ENCODE results near the gene IL17D. TPM values are rescaled to one million over a fixed set of nuclear protein-coding genes. Genes with fewer than 3 reads are reported as not detected.
A peak's percentile ranks its signal among the peaks of the same experiment; 100 is the strongest.

Gene IL17D
- polyA plus RNA-seq, 1 experiment = 0.48 TPM

DNA sequence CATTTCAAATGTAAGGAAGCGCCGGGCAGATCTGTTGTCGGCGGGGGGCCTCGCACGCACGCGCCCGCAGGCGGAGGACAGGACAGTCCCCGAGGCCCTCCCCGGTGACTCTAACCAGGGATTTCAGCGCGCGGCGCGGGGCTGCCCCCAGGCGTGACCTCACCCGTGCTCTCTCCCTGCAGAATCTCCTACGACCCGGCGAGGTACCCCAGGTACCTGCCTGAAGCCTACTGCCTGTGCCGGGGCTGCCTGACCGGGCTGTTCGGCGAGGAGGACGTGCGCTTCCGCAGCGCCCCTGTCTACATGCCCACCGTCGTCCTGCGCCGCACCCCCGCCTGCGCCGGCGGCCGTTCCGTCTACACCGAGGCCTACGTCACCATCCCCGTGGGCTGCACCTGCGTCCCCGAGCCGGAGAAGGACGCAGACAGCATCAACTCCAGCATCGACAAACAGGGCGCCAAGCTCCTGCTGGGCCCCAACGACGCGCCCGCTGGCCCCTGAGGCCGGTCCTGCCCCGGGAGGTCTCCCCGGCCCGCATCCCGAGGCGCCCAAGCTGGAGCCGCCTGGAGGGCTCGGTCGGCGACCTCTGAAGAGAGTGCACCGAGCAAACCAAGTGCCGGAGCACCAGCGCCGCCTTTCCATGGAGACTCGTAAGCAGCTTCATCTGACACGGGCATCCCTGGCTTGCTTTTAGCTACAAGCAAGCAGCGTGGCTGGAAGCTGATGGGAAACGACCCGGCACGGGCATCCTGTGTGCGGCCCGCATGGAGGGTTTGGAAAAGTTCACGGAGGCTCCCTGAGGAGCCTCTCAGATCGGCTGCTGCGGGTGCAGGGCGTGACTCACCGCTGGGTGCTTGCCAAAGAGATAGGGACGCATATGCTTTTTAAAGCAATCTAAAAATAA is 18.2 kb downstream of the IL17D start:
- CTCF ChIA-PET = interaction anchor here (0.8 to 3.4 kb wide), 6 partner anchors 8 to 203 kb away, joined by 3 to 23 read pairs (median 3); no protein-coding TSS in a partner anchor

DNA sequence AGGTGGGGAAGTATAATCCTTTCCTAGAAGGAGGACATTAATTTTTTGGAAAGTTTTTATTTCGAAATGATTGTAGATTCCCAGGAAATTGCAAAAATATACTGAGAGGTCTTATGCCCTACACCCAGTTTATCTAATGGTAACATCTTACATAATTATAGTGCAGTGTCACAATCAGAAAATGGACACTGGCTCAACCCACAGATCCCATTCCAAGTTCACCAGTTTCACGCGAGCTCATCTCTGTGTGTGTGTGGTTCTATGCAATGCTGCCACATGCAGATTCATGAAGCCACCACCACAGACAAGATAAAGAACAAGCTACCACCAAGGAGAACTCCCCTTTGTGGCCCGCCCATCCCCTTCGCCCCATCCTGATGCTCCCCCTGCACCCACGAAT is 24.4 kb downstream of the IL17D start:
- no peak overlapping the region for H3K4me3 ChIP-seq (ENCODE audit: low read depth, low read length)
- H3K36me3 ChIP-seq (ENCODE audit: control insufficient read depth, insufficient read depth, low read length) = no peaks in the 10 kb centered on the region
- CTCF ChIA-PET = no interaction called here
- TF ChIP-seq, protein P1, sequence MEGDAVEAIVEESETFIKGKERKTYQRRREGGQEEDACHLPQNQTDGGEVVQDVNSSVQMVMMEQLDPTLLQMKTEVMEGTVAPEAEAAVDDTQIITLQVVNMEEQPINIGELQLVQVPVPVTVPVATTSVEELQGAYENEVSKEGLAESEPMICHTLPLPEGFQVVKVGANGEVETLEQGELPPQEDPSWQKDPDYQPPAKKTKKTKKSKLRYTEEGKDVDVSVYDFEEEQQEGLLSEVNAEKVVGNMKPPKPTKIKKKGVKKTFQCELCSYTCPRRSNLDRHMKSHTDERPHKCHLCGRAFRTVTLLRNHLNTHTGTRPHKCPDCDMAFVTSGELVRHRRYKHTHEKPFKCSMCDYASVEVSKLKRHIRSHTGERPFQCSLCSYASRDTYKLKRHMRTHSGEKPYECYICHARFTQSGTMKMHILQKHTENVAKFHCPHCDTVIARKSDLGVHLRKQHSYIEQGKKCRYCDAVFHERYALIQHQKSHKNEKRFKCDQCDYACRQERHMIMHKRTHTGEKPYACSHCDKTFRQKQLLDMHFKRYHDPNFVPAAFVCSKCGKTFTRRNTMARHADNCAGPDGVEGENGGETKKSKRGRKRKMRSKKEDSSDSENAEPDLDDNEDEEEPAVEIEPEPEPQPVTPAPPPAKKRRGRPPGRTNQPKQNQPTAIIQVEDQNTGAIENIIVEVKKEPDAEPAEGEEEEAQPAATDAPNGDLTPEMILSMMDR (IDR thresholded peaks at IDR 0.05; ENCODE audit: insufficient read depth, low read depth, low read length) = no peak
- no peak for DNase-seq (ENCODE audit: low read depth)
- POLR2A ChIA-PET = no interaction called here
- H3K27me3 ChIP-seq (ENCODE audit: control insufficient read depth, insufficient read depth, low read length) = no peaks in the 10 kb centered on the region

More for the DNA sequence above, 18.2 kb downstream of the IL17D start:
- TF ChIP-seq, protein P1 (IDR thresholded peaks at IDR 0.05; ENCODE audit: insufficient read depth, low read depth, low read length) = peak; percentile 15; the same call in 1 of the 2 replicates
- peak overlapping the region; percentile 31 for H3K4me3 ChIP-seq (ENCODE audit: low read depth, low read length)
- POLR2A ChIA-PET = no interaction called here
- H3K27me3 ChIP-seq (ENCODE audit: control insufficient read depth, insufficient read depth, low read length) = peaks cover 1% of the 10 kb centered on the region; the same call in 1 of the 2 replicates
- H3K36me3 ChIP-seq (ENCODE audit: control insufficient read depth, insufficient read depth, low read length) = no peaks in the 10 kb centered on the region
- no peak for DNase-seq (ENCODE audit: low read depth)

DNA sequence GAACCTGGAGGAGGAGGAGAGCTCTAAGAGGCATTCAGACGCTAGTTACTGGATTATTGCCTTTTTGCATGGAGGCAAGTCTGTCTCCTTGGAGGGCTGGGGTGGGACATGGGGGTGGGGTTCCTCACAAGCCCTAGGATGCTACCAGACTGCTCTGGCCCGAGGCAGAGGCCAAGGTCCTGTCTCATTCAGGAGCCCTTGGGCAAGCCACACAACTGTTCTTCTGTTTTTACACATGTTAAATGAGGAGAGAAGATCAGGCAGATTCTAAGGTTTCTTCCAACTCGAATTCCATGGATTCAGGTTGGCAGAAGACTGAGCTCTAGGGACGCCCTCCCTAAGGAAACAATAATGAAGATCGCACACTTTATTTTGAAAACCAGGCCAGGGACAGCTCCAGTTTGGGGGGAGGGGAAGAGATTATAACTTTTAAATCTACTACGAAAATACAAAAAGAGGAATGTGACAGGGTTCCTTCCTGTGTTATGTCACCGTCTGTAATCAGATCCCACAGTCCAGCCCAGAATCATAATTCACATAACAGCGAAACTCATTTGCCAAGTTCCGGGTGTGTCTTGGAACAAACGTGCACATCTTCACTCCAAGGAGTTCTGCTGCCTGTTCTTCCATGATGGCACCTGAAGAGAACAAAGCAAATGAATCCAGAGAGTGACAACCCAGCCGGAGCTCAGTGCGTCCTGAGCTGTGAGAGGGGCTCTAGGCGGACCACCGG is 25.2 kb downstream of the IL17D start:
- TF ChIP-seq, protein P1 (IDR thresholded peaks at IDR 0.05; ENCODE audit: insufficient read depth, low read depth, low read length) = no peak
- Histone ChIP-seq H3K27me3 (ENCODE audit: control insufficient read depth, insufficient read depth, low read length) (no peaks in the 10 kb centered on the region), H3K4me3 (ENCODE audit: low read depth, low read length) (no peak overlapping the region), H3K36me3 (ENCODE audit: control insufficient read depth, insufficient read depth, low read length) (no peaks in the 10 kb centered on the region)
- DNase-seq (ENCODE audit: low read depth) = no peak
- ChIA-PET CTCF (no interaction called here), POLR2A (no interaction called here)

DNA sequence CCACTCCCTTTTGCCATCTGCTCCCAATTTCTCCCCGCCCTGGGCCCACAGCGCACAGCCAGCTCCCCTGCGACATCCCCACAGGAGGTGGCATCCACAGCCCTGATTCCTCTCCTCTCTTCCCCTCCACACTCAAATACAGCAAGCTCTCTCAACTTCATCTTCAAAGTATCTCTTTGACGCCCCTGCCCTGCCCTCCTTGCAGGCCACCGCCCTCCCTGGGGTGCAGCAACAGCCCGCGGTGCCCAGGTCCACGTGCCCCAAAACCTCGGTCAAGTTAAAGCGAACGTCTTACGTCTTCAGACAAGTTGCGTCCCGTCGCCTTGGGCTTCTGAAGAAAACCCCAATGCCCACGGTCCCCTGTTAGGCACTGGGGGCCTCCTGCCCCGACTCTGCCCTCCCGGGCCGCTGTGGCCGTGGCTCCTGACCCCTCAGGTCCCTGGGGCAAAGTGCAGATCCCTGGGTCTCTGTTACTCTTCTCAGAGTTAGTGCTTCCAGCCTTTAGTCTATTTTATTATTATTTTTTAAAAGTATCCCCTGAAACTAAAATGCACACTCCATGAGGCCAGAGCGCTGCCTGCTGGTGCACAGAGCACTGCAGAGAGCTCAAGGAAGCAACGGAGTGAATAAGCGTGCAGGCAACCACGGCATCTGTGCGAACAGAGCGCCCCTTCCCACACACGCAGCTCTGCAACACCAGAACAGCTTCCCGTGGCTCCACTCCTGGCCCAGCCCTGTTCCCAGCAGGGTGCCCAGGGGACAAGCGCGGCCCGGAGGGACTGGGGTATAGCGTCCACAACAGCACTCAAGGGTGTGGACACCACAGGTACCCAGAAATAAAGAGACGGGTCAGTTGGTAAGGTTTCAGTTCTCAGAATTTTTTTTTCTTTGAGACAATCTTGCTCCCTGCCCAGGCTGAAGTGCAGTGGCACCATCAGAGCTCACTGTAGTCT is 26.4 kb downstream of the IL17D start:
- CTCF ChIA-PET = interaction anchor here (1.5 kb wide), 1 partner anchor 26 kb away, joined by 3 read pairs; no protein-coding TSS in a partner anchor
- Histone ChIP-seq H3K36me3 (ENCODE audit: control insufficient read depth, insufficient read depth, low read length) (no peaks in the 10 kb centered on the region), H3K27me3 (ENCODE audit: control insufficient read depth, insufficient read depth, low read length) (no peaks in the 10 kb centered on the region), H3K4me3 (ENCODE audit: low read depth, low read length) (no peak overlapping the region)
- POLR2A ChIA-PET = no interaction called here
- TF ChIP-seq, protein P1 (IDR thresholded peaks at IDR 0.05; ENCODE audit: insufficient read depth, low read depth, low read length) = no peak
- DNase-seq (ENCODE audit: low read depth) = no peak
